ENCODE data around the gene ZYX. TPM values are rescaled to one million over a fixed set of nuclear protein-coding genes. Genes with fewer than 3 reads are reported as not detected.

Gene ZYX
- total RNA-seq, 1 experiment from 2014 or later, result 237 TPM

DNA sequence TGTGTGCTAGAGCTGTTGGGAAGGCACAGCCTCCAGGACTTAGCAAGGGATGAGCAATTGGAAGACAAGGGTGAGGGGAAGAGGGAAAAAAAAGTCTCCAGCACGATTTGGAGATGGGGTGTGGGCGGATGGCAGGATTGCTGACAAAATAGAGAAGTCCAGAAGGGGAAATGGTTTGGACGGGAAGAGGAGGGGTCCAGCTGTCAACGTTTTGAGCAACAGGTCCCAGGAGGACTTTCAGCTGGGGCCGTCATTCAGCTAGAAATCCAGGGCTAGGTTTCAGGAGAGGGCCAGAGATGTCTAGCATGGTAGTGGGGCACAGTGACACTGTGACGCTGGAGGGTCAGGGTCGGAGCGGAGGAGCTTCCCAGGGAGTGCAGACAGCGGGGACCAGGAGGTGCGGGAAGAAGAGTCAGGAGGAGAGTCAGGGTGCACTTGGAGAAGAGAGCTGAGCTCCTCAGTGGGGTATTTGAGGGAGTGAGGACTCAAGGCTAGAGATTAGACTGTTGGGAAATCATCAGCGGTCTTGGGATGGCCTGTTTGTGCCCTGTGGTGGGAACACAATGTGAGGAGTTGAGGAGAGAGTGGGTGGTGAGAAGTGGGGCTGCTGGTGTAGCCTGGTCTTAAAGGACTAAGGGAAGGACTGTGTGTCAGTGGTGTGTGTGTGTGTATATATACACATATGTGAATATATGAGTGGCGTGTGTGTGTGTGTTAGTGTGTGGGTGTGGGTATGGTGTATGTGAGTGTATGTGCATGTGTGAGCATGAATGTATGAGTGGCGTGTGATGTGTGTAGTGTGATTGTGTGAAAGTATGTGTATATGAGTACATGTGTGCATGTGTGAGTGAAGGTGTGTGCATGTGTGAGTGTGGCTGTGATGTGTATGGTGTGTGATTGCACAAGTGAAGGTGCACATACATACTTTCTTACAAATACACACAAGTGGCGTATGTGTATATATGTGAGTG is 3.8 kb downstream of the ZYX start:
- Histone ChIP-seq H3K9ac (ENCODE audit: extremely low read depth, insufficient read length, low read length) (no peak overlapping the region), H3K18ac (ENCODE audit: insufficient read length, low read depth, low read length) (no peak overlapping the region), H3K79me1 (ENCODE audit: insufficient read depth, low read depth, low read length, poor library complexity, severe bottlenecking) (peaks cover 5% of the 10 kb centered on the region), H3T11ph (ENCODE audit: low read length) (no peak overlapping the region), H2BK120ac (ENCODE audit: low read depth, low read length, poor library complexity, severe bottlenecking) (no peak overlapping the region), H3K27me3 (ENCODE audit: insufficient read depth, low read length) (no peaks in the 10 kb centered on the region), H3K79me2 (ENCODE audit: insufficient read depth, low read length) (peaks cover 17% of the 10 kb centered on the region; the same call in 1 of the 2 replicates), H4K20me1 (ENCODE audit: control insufficient read depth, insufficient read depth, insufficient read length) (peaks cover 2% of the 10 kb centered on the region), H2AK5ac (ENCODE audit: insufficient read length, low read length) (no peak overlapping the region), H2BK20ac (ENCODE audit: low read depth, low read length, poor library complexity, severe bottlenecking) (no peak overlapping the region), H3K9me3 (ENCODE audit: control insufficient read depth, low read depth, low read length) (no peaks in the 10 kb centered on the region), H3K23ac (ENCODE audit: insufficient read length, low read depth, low read length) (no peak overlapping the region), H3K14ac (ENCODE audit: insufficient read depth, low read length) (no peak overlapping the region), H3K27ac (ENCODE audit: insufficient read length, low read depth, low read length) (no peak overlapping the region), H2BK12ac (ENCODE audit: insufficient read length, low read depth, low read length) (no peak overlapping the region), H4K8ac (replicated peaks; ENCODE audit: insufficient read length, low read depth, low read length) (no peak overlapping the region), H3K4ac (ENCODE audit: low read depth, low read length) (no peak overlapping the region), H2BK15ac (ENCODE audit: low read depth, low read length) (no peak overlapping the region), H3K4me1 (ENCODE audit: insufficient read depth, low read length) (peaks cover 5% of the 10 kb centered on the region; the same call in 1 of the 2 replicates), H2AFZ (ENCODE audit: low read length) (no peak overlapping the region), H3K23me2 (ENCODE audit: insufficient read length, low read depth, low read length, poor library complexity, severe bottlenecking) (peaks cover 12% of the 10 kb centered on the region), H2BK5ac (ENCODE audit: insufficient read length, low read length) (no peak overlapping the region), H3K4me2 (ENCODE audit: insufficient read depth, insufficient read length, low read length) (no peak overlapping the region), H3K56ac (ENCODE audit: insufficient read length, low read depth, low read length) (no peak overlapping the region), H4K5ac (ENCODE audit: insufficient read length, low read depth, low read length) (peak overlapping the region; percentile 66), H4K91ac (ENCODE audit: insufficient read length, low read depth, low read length) (no peak overlapping the region)
- TF ChIP-seq, protein P1, sequence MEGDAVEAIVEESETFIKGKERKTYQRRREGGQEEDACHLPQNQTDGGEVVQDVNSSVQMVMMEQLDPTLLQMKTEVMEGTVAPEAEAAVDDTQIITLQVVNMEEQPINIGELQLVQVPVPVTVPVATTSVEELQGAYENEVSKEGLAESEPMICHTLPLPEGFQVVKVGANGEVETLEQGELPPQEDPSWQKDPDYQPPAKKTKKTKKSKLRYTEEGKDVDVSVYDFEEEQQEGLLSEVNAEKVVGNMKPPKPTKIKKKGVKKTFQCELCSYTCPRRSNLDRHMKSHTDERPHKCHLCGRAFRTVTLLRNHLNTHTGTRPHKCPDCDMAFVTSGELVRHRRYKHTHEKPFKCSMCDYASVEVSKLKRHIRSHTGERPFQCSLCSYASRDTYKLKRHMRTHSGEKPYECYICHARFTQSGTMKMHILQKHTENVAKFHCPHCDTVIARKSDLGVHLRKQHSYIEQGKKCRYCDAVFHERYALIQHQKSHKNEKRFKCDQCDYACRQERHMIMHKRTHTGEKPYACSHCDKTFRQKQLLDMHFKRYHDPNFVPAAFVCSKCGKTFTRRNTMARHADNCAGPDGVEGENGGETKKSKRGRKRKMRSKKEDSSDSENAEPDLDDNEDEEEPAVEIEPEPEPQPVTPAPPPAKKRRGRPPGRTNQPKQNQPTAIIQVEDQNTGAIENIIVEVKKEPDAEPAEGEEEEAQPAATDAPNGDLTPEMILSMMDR (conservative IDR thresholded peaks at IDR 0.05), result no peak
- no peak overlapping the region for H3K4me3 Mint-ChIP-seq
- no peak overlapping the region for H3K27ac Mint-ChIP-seq
- no peaks in the 10 kb centered on the region for H3K9me3 Mint-ChIP-seq
- DNase-seq, result peak; percentile 31
- H3K4me1 Mint-ChIP-seq, result peaks cover 11 to 14% of the 10 kb centered on the region in 2 experiments
- H3K36me3 Mint-ChIP-seq (ENCODE audit: insufficient read depth in 1 of 3, low read depth in 3 of 3), result peaks cover 20 to 25% (median 24%) of the 10 kb centered on the region in 3 experiments
- WGBS (ENCODE audit: extremely low coverage, insufficient read length, low lambda C conversion rate), result 100% methylated on average over 2 of the region's 14 CpGs
- no peaks in the 10 kb centered on the region; the same call in 1 of the 2 replicates for H3K27me3 Mint-ChIP-seq (ENCODE audit: low read depth)
